ENCODE measurements around the gene PELI3. TPM values are rescaled to one million over a fixed set of nuclear protein-coding genes. Genes with fewer than 3 reads are reported as not detected.

Gene PELI3
- total RNA-seq, 1 donor from 2014 or later = 11.0 TPM

DNA sequence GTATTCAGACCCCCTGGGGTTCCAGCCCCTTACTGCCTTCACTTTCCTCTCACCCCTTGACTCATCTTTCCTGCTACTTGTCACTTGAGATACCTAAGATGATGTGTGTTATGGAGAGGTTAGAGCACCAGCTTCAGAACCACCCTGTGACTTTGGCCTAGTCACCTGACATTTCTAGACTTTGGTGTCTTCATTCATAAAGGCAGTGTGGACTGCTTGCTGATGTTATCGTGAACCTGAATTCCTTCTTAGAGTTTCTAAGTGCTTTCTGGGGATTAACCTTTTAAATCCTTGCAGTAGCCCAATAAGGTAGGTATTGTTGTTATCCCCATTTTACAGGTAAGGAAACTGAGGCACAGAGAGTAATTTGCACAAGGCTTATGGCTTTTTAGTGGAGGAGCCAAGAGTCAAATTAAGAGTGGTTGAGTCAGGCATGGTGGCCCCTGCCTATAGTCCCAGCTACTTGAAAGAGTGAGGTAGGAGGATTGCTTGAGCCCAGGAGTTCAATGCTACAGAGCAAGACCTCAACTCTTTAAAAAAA, 38.6 kb downstream of the PELI3 start:
- DNase-seq (ENCODE audit: low spot score) = no peak

DNA sequence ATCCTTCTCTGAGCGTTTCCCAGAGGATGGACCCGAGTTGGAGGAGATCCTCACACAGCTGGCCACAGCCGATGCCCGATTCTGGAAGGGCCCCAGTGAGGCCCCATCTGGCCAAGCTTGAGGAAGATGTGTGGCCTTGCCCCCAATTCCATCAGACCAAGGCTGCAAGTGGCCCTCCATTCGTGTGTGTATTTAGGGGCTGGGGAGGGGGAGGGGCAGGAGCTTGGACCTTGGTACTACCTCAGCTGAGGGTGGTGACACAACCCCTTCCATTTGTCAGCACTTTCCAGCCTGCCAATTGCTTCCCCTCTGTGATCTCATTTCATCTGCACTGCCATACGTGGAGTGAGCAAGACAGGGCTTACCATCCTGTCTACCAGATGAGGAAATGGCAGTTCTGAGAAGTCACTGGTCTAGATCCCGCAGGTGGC, 42.4 kb downstream of the PELI3 start:
- DNase-seq (ENCODE audit: low spot score) = no peak

DNA sequence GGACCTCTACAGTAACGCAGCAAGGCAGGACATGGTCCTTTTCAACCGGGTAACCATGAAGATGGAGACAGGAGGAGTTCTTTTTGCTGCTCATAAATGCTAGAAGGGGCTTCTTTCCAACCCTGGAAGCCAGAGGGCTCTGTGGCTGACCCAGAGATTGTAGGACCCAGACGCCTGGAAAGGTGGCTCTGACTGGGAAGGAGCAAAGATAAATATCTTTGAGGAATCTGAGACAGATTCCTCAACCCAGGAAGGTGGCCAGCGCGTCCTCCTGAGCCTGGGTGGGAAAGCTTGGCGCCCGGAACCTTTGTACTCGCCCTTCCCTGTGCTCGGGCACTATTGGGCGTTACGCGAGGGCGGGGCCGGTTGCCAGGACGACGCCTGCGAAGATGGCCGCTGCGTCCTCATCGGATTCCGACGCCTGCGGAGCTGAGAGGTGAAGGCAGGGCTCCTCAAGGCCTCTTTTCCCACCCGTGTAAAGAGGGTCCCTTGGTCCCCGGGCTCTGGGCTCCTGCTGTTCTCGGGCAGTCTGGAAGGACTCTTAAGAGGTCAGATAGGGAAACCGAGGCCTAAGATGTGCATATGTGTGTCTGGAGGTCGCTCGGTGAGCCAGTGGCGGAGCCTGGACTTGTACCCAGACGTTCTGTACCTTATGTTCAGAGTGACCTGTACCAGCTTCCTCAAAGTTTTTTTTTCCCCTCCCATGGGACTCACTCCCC, 43.7 kb downstream of the PELI3 start, which contains the start of gene BBS1:
TSS of gene BBS1 (plus strand) at position 365 of the 719 bp plus-strand sequence. CDS start at position 390, 25 bp downstream.
- DNase-seq (ENCODE audit: low spot score) = peak; percentile 89

DNA sequence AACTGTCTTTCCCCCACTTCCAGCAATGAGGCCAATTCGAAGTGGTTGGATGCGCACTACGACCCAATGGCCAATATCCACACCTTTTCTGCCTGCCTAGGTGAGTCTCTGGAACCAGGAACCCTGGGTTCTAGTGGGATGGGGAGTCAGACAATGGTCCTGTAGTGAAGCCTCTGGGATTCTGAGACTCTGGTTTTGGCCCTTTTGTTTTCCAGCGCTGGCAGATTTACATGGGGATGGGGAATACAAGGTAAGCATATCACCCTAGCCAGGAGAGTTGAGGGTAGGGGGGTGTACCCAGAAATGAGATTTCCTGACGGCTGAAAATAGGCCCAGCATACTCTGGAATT, 44.3 kb downstream of the PELI3 start:
- no peak for DNase-seq (ENCODE audit: low spot score)

DNA sequence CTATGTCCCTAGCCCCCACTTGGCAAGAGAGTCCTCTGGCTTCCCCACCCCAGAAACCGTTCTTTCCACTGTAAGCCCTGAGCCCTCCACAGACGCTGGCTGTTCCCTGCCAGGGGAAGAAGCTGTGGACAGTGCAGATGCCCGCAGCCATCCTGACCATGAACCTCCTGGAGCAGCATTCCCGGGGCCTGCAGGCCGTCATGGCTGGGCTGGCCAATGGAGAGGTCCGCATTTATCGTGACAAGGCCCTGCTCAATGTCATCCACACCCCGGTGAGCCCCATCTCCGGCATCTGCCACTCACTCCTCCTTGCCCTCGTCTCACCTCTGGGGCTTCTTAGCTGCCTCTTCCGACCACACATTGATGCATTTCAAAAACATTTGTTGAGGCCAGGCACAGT, 56.9 kb downstream of the PELI3 start:
- no peak for DNase-seq (ENCODE audit: low spot score)

DNA sequence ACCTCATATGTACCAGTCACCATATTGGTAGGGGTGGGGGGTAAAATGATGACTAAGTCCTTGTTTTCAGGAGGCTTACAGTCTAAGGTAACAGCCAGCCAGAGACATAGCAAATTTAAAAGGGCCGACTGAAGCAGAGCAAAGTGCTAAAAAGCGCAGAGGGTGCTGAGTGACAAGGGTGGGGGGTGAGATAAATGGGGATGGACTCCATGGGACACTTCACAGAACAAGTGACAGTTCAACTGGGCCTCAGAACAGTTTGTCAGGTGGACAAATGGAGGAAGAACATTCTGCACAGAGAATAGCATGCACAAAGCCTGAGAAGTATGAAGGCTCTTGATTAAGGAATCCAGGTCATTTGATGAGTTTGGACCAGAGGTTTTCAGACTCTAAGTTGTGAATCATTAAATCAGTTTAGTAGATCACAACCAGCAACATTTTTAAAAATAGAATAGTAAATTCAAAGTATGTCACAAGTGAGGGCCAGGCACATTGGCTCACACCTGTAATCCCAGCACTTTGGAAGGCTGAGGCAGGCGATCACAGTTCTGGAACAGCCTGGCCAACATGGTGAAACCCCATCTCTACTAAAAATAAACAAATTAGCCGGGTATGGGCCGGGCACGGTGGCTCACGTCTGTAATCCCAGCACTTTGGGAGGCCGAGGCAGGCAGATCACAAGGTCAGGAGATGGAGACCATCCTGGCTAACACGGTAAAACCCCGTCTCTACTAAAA, 57.8 kb downstream of the PELI3 start:
- no peak for DNase-seq (ENCODE audit: low spot score)

Other genes starting within 250 kb of the PELI3 start
- gene KLC2, start 209.2 kb upstream of the PELI3 start, total RNA-seq = 31.3 TPM
- gene RAB1B, start 198.3 kb upstream of the PELI3 start, total RNA-seq = 157 TPM
- 2.2 TPM for gene CNIH2, start 188.7 kb upstream of the PELI3 start, total RNA-seq
- gene YIF1A, start 177.8 kb upstream of the PELI3 start, total RNA-seq = 78.7 TPM
- not detected for gene TMEM151A, start 175.0 kb upstream of the PELI3 start, total RNA-seq
- gene CD248, start 149.9 kb upstream of the PELI3 start, total RNA-seq = 49.2 TPM
- 16.7 TPM for gene RIN1, start 130.5 kb upstream of the PELI3 start, total RNA-seq
- 25.7 TPM for gene BRMS1, start 121.8 kb upstream of the PELI3 start, total RNA-seq
- gene B4GAT1, start 119.3 kb upstream of the PELI3 start, total RNA-seq = 15.2 TPM
- 13.0 TPM for gene SLC29A2, start 95.1 kb upstream of the PELI3 start, total RNA-seq
- gene NPAS4, start 45.9 kb upstream of the PELI3 start, total RNA-seq = 1.2 TPM
- gene MRPL11, start 28.1 kb upstream of the PELI3 start, total RNA-seq = 47.0 TPM
- gene DPP3, start 13.5 kb downstream of the PELI3 start, total RNA-seq = 66.3 TPM
- 59.8 TPM for gene BBS1, start 43.7 kb downstream of the PELI3 start, total RNA-seq
- 14.2 TPM for gene ZDHHC24, start 79.1 kb downstream of the PELI3 start, total RNA-seq
- 0.16 TPM for gene ACTN3, start 80.0 kb downstream of the PELI3 start, total RNA-seq
- 27.0 TPM for gene CTSF, start 101.7 kb downstream of the PELI3 start, total RNA-seq
- gene CCDC87, start 126.2 kb downstream of the PELI3 start, total RNA-seq = 0.55 TPM
- 34.8 TPM for gene CCS, start 126.3 kb downstream of the PELI3 start, total RNA-seq
- 105 TPM for gene RBM14, start 149.7 kb downstream of the PELI3 start, total RNA-seq
- 176 TPM for gene RBM4, start 171.8 kb downstream of the PELI3 start, total RNA-seq
- 20.1 TPM for gene RBM4B, start 211.0 kb downstream of the PELI3 start, total RNA-seq

All from ureter (tissue), 1 donor.